GM18873 (cell line): Measurements from ENCODE around the gene GPATCH11.

Experiments
- ATAC-seq: cut with Tn5 transposase; IDR thresholded peaks from one replicate; pipeline ENCODE4 v1.9.1; 2021; ENCODE audit warnings: mild to moderate bottlenecking, moderate library complexity, moderate number of reproducible peaks; ENCODE audit not compliant: unreplicated experiment, low FRiP score

GPATCH11 gene

DNA sequence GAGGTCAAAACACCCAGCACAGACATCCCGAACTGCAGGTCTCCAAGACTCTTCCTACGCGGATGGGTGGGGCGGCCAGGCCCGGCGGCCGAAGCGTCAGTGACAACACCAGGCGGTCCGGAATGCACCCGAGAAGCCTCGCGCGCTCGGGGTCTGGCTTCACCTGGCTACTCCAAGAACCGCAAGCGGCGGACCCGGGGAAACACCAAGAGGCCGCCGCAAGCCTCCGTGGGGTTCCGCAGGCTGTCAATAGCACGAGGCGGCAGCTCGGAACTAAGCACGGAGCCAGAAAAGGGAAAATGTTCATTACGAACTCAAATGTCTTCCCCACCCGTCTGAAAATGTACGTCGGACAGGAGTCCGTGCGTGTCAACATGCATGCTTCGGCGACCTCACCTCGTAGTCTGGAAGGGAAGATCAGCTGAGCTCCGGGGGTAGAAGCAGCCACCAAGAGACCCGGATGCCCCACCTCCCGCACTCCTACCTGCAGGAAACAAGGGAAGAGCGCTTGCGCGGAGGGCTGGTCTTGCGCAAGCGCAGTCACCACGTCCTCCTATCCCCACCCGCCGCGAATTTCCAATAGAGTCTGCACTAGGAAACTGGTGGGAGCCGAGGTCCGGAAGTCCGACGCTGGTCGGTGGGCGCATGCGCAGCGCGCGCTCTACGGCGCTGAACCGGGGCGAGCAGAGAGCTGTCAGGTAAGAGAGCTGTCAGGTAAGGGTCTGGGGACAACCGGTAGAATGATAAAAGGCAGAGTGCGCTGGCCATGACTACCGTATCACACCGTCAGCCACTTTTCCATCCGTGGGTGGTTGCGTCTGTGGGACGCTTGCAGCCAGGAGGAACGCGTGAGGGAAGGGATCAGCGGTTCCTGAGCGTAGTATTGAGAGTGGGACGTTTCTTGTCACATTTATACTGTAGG is at the start of gene GPATCH11, which contains the start of gene HEATR5B:
Gene GPATCH11 (plus strand): TSS at position 646 of the 922 bp plus-strand sequence. CDS start 3,864 bp downstream, outside the sequence.
Gene HEATR5B (minus strand): TSS at position 500 of the 922 bp plus-strand sequence. CDS start 958 bp downstream, outside the sequence.
- peak; percentile 73 for ATAC-seq

DNA sequence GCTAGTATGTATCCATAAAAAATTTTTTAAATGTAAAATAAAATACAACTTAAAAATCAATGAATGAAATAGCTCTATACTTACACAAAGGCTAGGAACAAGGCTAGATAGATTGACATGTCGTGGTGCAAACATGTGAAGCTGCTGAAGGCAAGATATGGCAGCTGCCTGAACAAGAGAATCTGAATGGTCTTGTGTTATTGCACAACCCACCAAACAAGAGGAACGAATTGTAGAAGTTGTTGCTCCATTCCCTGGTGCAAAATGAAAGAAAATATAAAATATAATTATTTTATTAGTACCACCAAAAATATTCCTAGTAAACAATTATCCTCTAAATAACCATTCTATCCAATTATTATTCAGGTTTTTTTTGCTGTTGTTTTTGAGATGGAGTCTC is 46.5 kb upstream of the GPATCH11 start:
- no peak for ATAC-seq

DNA sequence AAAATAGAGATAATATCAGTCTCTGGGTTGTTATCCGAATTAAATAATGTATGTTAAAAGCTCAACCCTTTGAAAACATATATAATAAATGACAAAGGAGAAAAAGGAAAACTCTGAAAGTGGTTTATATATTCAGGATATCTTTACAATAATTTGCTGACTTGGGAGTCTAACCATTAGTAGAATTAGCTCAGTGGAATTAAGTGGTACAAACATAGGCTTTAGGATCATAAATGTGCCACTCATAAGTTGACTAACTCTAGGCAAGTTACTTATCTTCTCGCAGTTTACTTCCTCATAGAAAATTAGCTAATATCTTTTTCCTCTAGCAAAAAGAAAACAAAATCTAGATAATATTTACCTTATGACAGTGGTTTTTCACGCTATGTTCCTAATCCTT is 44.7 kb upstream of the GPATCH11 start:
- no peak for ATAC-seq

DNA sequence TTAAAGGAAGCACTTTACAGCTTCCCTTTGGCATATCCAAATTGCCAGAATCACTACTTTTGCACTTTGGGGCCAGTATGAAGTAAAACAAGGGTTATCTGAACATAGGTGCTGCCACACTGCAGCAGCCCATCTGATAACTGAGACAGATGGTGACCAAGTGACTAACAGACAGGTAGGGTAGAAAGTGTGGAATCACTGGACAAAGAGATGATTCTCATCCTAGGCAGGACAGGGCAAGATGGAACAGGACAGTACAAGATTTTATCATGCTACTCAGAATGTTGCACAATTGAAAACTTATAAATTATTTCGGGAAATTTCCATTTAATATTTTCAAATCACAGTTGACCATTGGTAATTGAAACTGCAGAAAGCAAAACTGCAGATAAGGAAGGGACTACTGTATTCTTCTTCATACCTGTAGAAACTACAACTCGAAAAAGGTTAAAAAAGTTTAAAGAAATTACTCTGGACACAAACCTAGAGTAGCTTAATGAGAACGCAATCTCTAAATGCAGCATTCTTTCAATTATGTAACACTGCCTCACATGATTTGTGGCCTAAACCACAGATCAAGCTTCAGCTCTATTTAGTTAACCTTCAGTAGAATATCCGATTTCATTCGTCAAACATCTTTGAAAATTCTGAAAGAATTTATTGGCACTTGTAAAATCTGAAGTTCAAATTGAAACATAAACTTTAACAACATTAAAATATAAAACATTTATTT is 31.6 kb upstream of the GPATCH11 start:
- no peak for ATAC-seq

DNA sequence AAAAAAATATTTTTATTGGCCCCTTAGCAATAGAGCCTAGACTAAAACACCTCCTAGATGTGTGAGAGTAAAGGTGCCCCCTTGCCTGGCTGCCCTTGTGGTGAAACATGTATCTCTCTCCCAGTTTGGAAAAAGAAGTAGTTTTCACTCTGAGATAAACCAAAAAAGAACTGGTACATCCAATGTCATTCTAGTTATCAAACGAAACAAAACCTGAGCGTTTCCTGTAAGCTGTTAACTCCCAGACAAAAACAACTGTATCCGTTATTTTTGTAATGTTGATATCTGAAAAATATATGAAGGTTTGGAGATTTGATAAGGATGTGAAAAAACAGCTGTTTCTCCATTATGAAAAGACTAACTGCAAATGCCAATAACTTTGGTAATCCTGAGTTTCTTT is 24.5 kb upstream of the GPATCH11 start:
- no peak for ATAC-seq

DNA sequence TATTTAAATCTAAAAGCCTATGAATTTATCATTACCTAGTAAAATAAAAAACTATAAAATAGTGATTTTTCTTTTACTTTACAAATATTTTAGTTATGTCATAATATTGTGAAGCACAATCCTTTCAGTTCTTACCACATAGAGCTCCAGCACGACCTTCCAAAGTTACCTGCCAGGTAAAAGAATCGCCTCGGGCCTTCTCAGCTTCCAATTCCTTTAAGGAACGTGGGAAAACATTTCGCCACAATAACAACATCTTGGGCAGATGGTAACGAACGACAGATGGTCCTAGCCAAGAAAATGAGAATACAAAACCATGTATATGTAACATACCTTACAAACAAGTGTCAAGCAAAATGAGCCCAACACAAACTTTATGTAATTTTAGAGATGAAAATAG is 23.9 kb upstream of the GPATCH11 start:
- ATAC-seq = no peak

DNA sequence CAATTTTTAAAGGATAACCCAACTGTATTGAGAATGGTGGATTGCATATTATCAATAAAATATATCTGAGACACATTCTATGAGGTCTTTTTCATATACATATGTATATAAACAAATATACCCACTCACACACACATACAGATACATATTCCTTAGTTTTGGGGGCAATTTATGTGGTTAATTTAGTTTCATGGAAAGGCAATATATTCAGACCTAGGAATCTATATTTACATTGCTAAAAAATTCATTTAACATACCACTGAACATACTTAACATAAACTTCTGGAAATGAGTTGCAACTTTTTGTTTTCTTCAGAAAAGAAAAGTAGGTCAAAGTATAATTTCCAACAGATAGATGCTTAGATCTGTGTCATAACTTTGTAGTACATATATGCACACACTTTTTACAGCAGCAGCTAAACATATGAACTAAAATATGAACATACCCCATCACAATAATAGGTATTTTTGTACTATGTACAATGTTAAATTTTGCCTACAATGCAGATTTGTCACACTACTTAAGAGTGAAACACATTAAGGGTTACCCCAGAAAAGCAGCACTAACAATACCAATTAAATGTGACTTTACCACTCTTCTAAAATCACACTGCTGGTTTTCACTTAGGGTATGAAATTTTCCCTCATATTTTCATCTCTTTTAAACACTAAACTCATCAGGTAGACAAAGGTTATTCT is 23.2 kb upstream of the GPATCH11 start:
- no peak for ATAC-seq

DNA sequence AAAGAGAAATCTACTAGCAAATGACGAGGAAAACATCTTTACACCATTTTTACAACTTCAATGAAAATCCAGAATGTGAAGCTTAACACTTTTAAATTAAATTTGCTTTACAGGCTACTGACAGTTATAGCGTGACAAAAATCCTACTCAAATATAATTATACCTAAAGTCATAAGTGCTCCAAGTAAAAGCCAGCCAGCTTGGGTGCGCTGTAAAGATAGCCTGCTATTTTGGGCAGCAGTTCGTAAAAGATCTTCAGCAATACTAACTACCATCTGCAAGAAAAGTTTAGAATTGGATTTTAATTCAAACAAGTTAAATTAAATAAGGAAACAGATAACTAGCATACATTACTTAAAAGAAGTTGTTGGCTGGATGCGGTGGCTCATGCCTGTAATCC is 22.5 kb upstream of the GPATCH11 start:
- ATAC-seq = no peak

DNA sequence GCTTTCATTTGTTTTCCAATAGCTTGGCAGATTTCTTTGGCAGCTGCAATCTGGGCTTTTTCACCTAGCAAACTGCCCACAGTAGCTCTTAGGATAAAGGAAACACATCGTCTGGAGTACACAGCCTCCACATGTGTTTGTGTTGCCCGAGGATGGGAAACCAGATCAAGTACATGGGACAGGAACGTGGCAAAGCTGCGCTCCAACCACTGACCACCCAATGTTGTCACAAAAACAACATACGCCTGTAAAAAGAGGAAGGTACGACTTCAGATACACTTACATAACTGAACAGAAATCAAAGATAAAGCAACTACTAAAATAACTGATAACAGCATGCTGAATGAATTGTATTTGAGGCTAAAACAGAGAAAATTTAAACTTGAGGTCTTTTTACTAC is 15.6 kb upstream of the GPATCH11 start:
- ATAC-seq = no peak

DNA sequence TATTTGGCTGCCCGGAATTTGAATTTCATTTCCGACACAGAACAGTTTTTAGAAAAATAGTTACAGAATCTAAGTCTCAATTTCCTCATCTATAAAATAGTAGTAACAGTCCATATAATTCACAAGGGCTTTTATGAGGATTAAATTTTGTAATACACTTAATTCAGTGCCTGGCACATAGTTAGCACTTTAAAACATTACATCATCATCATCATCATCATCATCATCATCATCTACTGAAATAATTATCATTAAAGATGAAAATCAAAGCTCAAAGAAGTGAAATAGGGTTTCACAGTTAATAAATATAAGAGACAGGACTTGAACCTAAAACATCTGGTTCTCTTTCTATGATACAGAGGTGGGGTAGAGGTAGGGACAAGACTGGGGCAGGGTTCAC is 13.4 kb upstream of the GPATCH11 start:
- no peak for ATAC-seq

DNA sequence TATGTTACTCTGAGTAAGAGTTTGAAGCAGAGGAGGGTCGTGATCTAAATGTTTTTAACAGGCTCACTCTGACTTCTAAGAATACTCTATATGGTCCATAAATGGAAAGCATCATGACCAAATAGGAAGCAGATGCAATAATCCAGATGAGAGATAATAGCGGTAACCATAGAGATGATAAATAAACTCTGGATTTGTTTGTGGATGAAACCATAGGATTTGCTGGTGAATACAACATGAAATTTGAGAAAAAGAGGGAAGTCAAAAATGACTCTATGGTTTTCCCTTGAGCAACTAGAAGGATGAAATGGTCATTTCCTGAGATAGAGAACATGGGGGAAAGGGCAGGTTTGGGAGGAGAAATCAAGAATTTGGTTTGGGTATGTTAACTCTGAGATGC is 4.1 kb upstream of the GPATCH11 start:
- ATAC-seq = no peak

DNA sequence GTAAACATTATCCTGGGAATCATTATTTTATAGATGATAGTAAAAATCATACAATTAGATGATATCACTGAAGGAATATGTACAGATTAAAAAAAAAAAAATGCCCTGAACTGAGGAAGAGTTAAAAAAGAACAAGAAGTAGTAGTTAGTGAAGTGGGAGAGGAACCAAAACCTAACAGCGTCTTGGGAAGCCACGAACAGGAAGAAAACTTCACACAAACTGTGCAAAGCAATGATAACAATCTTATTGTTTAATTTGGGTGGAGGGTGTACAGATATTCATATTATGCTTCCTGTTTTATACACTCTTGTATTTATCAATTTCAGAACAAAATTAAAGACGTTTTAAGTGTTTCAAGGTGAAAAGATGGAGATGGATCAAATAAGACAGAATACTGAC is 3.6 kb upstream of the GPATCH11 start:
- no peak for ATAC-seq

DNA sequence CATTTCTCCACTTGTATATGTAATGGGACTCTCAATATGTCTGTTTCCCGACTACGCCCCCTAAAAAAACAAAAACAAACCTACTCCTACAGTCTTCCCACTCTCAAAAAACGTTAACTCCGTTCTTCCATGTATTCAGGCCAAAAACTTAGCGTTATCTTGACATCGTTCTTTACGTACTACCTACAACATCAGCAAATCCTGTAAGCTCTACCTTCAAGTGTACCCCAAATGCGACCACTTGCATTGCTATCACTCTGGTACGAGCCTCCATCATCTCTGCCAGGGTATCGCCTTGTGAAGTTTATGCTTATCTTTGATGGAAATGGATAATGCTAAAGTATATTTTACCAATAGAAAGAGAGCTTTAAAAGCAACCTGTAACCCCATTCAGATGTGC is 479 bp downstream of the GPATCH11 start:
- no peak for ATAC-seq

DNA sequence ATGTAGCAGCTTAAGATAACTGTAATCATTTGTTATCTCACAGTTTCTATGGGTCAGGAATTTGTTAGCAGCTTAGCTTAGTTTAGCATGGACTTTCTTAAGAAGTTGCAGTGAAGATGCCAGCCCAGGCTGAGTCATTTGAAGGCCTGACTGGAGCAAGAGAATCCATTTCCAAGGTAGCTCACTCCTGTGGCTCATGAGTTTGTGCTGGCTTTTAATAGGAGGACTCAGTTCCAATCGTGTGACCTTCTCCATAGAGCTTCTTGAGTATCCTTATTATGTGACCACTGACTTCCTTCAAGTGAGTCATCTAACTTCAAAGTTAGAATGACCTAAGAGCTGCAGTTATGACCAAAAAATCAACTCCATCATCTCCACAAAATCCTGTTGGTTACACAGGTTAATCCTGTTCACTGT is 1.4 kb downstream of the GPATCH11 start:
- ATAC-seq = no peak

DNA sequence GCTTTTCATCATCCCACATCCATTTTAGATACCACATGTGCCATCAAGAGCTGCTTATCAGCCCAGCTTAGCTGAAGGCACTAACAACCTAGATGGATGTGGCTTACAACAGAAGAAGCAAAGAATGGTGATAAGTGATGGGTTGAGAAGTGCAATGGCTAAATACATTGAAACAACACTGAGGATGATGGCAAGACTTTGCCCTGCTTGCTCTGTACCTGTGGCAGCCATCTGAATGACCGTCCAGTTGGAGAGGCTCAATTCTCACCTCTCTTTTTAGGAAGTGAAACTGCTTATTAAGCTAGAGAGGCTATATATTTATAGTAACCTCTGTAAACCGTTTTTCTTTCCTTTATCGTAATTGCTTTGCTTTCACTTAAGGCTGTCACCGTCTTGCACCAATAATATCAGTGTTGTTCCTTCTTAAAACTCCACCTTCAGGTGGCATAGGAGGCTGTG is 5.7 kb downstream of the GPATCH11 start:
- peak; percentile 64 for ATAC-seq

DNA sequence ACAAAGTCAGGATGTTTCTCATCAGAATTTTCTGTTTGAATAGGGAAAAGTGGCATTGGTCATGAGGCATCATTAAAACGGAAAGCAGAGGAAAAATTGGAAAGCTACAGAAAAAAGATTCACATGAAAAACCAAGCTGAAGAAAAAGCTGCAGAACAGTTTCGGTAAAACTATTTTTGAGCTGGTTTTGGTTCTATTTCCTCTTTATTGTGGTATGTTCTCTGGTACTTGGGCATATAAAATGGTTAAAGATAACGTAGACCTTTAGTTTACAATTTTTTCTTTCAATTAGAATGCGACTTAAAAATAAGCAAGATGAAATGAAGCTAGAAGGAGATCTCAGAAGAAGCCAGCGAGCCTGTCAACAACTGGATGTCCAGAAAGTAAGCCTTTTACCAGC is 7.6 kb downstream of the GPATCH11 start:
- ATAC-seq = peak; percentile 50

DNA sequence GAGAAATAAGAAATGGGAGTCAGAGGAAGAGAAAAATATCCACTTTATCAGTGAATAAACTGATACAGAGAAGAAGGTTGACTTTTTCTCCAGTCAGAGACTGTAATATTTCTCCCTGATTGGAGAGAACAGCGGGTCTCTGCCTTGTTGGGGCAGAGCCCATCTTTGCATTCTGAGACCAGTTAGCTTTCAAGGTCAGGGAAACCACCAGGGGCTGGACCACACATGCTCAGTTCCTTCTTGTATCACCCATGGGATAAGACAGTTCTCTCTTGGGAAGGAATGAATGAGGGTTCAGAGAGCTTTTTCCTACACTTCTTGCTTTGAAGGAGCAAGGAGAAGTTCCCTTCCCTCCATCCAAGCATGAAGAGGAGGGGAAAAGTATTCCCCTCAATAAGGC is 12.2 kb downstream of the GPATCH11 start:
- ATAC-seq = no peak

DNA sequence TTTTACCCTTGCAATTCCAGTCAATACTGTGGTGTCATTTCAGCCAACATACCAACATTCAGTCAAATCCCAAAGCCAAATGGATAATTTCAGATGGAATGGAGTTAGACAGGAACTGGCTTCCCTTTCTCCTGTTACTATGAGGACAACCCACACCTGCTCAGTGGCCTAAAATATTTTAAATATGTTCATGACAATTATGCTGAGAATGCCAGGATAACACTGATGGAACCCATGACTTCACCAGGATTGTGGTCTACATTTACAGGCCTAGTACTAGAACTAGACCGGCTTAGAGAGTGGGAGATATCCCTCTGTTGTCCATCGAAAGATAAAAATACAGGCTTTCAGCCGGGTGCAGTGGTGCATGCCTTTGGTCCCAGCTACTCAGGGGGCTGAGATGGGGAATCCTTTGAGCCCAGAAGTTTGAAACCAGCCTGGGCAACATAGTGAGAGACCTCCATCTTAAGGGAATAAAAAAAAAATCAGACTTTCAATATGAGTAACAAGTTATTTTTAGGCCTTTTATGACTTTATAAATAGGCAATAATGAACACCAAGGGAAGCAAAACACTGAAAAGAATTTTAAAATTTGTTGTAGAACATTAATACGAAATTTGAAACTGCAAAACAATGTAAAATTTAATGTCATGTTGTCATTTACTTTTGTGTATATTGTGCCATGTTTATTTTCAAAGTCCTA is 14.2 kb downstream of the GPATCH11 start:
- ATAC-seq = no peak

DNA sequence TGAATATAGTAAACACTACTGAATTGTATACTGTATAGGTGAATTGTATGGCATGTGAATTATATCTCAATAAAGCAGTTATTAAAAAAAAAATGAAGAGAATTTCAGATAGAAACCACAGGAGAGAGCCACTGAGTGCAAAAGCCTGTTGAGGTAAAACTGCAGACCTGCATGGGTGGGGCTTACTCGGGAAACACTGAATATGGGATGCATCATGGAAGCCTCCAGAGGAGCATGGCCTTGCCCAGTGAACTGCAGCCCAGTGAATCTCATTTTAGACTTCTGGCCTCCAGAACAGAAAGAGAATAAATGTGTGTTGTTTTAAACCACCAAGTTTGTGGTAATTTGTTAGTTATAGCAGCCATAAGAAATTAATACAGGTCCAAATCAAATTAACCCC is 15.7 kb downstream of the GPATCH11 start:
- no peak for ATAC-seq

DNA sequence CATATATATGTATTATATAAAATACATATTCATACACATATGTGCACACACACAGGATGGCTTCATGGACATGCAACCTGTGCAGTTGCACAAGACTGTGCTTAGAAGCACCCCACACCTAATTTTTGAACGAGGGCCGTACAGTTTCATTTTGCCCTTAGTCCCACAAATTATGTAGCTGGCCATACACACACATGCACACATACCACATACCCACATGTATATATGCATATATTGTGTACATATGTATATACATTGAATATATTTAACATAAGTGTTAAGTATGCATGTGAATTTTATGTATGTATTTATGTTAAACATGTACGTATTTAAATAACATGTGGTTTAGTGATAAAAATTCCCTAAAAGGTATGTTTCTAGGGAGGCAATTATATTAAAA is 18.3 kb downstream of the GPATCH11 start:
- ATAC-seq = no peak
